Uterus (tissue), 2 donors: ENCODE results near the gene AFDN.

ENCODE experiments used
- POLR2A ChIP-seq, 2 donors: fragments of 450-650 bp; IDR thresholded peaks; one replicate each; pipeline ENCODE4 v1.6.1; 2016; ENCODE audit warnings: antibody characterized with exemption in 2 of 2, mild to moderate bottlenecking in 1 of 2, moderate library complexity in 1 of 2
- TF ChIP-seq, protein P1 (sequence below), 4 experiments: fragments of 200-600 bp in 2 of 4; fragments of 450-650 bp in 2 of 4; sonication (generic) in 2 of 4; IDR thresholded peaks; one replicate each; pipeline ENCODE4 v1.5.1; 2016 to 2019; ENCODE audit warnings: antibody characterized with exemption in 4 of 4, mild to moderate bottlenecking in 2 of 4, moderate library complexity in 1 of 4

DNA sequence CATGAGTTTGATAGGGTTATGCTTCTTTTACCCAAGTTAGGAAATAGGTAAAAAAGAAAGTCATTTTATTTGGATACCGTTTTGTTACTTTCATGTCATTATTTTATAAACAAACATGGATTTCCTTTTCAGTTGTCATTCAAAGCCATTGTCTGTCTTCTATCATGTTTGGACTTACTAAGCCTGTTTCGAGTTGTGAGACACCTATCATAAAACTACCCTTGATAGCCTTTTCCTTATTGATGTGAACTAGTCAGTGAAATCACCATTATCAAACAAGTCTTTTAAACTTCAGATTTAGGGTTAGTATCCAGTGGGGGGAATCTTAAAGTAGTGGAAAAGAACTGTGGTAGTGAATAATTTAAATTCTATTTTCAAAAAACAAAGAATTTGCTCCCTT, 85.8 kb downstream of the AFDN start:
- TF ChIP-seq, protein P1, sequence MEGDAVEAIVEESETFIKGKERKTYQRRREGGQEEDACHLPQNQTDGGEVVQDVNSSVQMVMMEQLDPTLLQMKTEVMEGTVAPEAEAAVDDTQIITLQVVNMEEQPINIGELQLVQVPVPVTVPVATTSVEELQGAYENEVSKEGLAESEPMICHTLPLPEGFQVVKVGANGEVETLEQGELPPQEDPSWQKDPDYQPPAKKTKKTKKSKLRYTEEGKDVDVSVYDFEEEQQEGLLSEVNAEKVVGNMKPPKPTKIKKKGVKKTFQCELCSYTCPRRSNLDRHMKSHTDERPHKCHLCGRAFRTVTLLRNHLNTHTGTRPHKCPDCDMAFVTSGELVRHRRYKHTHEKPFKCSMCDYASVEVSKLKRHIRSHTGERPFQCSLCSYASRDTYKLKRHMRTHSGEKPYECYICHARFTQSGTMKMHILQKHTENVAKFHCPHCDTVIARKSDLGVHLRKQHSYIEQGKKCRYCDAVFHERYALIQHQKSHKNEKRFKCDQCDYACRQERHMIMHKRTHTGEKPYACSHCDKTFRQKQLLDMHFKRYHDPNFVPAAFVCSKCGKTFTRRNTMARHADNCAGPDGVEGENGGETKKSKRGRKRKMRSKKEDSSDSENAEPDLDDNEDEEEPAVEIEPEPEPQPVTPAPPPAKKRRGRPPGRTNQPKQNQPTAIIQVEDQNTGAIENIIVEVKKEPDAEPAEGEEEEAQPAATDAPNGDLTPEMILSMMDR (IDR thresholded peaks at IDR 0.05) = no peak
- TF ChIP-seq POLR2A (IDR thresholded peaks at IDR 0.05) = no peak
